Measurements from ENCODE around the gene MYH3.

DNA sequence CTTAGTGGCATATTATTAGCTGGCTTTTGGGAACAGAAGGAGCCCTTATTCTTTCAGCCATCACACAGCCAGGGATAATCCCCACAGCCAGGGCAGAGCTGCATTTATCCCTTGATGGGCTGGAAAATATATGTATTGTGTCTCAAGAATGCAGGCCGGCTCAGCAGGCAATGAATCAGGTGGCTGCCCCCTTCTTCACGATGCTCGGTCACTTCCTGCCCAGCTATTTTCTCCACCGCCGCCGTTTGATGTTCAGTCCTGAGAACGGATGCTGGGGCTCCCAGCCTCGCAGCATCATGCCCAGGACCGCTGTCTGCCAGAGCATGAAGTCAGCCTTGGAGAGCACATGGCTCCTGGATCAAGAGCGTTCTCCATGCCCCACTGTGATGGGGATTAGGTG lies 4.3 kb upstream of the MYH3 start:
- TF ChIP-seq POLR2A (IDR thresholded peaks at IDR 0.05) = no peak
- TF ChIP-seq EP300 (IDR thresholded peaks at IDR 0.05; ENCODE audit: low read depth) = no peak
- TF ChIP-seq, protein P1, sequence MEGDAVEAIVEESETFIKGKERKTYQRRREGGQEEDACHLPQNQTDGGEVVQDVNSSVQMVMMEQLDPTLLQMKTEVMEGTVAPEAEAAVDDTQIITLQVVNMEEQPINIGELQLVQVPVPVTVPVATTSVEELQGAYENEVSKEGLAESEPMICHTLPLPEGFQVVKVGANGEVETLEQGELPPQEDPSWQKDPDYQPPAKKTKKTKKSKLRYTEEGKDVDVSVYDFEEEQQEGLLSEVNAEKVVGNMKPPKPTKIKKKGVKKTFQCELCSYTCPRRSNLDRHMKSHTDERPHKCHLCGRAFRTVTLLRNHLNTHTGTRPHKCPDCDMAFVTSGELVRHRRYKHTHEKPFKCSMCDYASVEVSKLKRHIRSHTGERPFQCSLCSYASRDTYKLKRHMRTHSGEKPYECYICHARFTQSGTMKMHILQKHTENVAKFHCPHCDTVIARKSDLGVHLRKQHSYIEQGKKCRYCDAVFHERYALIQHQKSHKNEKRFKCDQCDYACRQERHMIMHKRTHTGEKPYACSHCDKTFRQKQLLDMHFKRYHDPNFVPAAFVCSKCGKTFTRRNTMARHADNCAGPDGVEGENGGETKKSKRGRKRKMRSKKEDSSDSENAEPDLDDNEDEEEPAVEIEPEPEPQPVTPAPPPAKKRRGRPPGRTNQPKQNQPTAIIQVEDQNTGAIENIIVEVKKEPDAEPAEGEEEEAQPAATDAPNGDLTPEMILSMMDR (IDR thresholded peaks at IDR 0.05) = no peak
- no peak for TF ChIP-seq POLR2AphosphoS5 (IDR thresholded peaks at IDR 0.05)

All from transverse colon (tissue), 4 donors.